A549 treated with AZD9567 at 1 μM for 4 hours (cell line): ENCODE measurements around the gene OR4C45. TPM values are rescaled to one million over a fixed set of nuclear protein-coding genes. Genes with fewer than 3 reads are reported as not detected.

Experiments
- total RNA-seq: library from RNA; stranded (reverse); fragments of 200-300 nt; extraction: Qiagen RNA extraction; gene quantifications from 5 replicates; pipeline ENCODE4 v1.2.3, GENCODE V29; 2022; ENCODE audit not compliant: insufficient read depth

OR4C45 gene
- not detected in 5 replicates for total RNA-seq

DNA sequence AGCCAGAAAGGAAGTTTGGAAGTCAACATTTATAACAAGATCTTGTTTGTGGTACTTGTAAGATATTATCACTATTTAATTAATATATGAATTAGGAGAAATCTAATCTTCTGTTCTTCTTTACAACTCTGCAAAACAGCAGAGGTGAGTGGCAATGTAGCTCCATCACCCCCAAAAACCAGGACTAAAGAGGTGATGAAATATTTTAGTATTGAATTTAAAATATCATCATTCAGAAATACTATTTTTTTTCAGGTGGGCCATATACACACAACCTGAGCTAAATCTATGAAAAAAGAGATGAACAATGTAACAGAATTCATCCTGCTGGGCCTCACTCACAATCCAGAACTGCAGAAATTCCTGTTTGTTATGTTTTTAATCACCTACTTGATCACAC, at the start of gene OR4C45:
OR4C45 (plus strand) TSS at position 301 of the 400 bp plus-strand sequence.

Other genes starting within 250 kb of the OR4C45 start
- gene OR4C13, start 80.5 kb upstream of the OR4C45 start, total RNA-seq = not detected in 5 replicates
- not detected in 5 replicates for gene OR4C12, start 50.3 kb upstream of the OR4C45 start, total RNA-seq